ENCODE measurements around the gene PEX16.

- TF ChIP-seq POLR2A (IDR thresholded peaks at IDR 0.05; ENCODE audit: low read depth, low read length) (no peak), TAF1 (IDR thresholded peaks at IDR 0.05; ENCODE audit: borderline replicate concordance, low read depth, low read length) (no peak)
Observed at GRCh38 chr11:45933846-45934579, 16.3 kb upstream of the PEX16 start.
